ENCODE results near the gene ROBO3. TPM values are rescaled to one million over a fixed set of nuclear protein-coding genes. Genes with fewer than 3 reads are reported as not detected.

ROBO3 gene
- total RNA-seq, 4 donors from 2014 or later: 5.6 to 38.6 (median 17.0) TPM

DNA sequence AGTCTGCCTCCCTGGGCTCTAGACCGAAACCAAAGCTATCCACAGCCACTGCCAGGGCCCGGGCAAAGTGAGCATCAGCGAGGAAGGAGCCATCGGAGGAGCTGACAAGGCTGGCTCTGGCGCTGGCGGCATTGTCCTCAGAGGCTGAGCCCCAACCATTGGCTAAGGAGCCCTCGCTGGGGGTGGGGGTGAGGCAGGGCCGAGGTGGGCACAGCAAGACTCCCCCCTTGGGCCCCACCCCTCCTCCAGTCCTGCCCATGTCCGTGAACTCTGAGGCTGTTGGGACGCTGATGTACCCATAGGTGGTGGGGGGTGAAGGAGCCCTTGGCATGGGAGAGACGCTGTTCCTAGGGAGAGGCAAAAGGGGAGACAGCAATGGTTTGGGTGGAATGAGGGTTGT lies 21.2 kb downstream of the ROBO3 start:
- 85 to 88% methylated on average over 5 to 11 of the region's 11 CpGs for WGBS, 2 donors (ENCODE audit: low coverage in 1 of 2)
- in situ Hi-C loops (cut with MboI; ENCODE audit: low pct_ligation_motif_present in 1 of 4, low pct_unique_long_range_greater_than_20kb in 1 of 4, low sequenced_read_pairs in 3 of 4) (no loop called here), intact Hi-C loops (cut with DNase I; ENCODE audit: low total_unique reads) (no loop called here)
- Histone ChIP-seq H3K4me1 (peaks cover 0 to 11% (median 3%) of the 10 kb centered on the region in 4 donors), H3K36me3 (no peaks in the 10 kb centered on the region), H3K27me3 (peaks cover 8% of the 10 kb centered on the region), H3K4me3 (no peak overlapping the region), H3K9me3 (no peaks in the 10 kb centered on the region), H3K27ac (no peak overlapping the region)
- no peak for TF ChIP-seq POLR2AphosphoS5 (IDR thresholded peaks at IDR 0.05)
- TF ChIP-seq, protein P1, sequence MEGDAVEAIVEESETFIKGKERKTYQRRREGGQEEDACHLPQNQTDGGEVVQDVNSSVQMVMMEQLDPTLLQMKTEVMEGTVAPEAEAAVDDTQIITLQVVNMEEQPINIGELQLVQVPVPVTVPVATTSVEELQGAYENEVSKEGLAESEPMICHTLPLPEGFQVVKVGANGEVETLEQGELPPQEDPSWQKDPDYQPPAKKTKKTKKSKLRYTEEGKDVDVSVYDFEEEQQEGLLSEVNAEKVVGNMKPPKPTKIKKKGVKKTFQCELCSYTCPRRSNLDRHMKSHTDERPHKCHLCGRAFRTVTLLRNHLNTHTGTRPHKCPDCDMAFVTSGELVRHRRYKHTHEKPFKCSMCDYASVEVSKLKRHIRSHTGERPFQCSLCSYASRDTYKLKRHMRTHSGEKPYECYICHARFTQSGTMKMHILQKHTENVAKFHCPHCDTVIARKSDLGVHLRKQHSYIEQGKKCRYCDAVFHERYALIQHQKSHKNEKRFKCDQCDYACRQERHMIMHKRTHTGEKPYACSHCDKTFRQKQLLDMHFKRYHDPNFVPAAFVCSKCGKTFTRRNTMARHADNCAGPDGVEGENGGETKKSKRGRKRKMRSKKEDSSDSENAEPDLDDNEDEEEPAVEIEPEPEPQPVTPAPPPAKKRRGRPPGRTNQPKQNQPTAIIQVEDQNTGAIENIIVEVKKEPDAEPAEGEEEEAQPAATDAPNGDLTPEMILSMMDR (IDR thresholded peaks at IDR 0.05): no peak
- no peak for TF ChIP-seq POLR2A (IDR thresholded peaks at IDR 0.05)
- TF ChIP-seq EP300 (IDR thresholded peaks at IDR 0.05; ENCODE audit: low read depth): no peak
- no peak for DNase-seq

DNA sequence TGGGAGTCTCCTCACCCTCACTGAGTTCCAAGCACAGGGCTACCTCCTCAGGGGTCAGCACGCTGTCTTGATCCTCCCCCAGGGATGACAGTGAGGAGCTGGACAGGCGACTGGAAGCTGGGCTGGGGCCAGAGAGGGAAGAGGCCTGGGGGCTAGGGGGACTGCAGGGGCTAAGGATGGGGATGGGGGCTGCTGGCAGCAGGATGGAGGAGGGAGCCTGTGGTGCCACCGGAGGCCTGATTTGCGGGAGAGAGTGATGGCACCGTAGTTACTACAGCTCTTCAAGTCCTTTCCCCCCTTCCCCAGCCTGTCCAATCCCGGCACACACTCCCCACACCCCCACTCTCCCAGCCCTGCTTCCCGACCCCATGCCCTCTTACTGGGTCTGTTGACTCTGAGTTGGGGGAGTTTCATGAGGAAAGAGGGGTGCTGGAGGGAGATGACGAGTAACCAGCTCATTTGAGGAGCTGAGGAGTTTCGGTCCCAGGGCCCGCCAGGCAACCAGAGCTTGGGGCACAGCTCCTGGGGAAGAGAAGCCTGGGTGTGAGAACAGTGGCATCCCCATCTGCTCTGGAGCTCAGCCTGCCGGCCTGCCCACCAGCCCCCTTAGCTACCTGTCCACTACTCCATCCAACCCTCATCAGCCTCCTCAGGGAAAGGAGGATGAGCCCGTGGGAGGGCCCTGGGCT lies 21.9 kb downstream of the ROBO3 start:
- H3K27me3 ChIP-seq: peaks cover 8% of the 10 kb centered on the region
- DNase-seq: no peak
- WGBS, 2 donors (ENCODE audit: low coverage in 1 of 2): 76% methylated on average over 12 of the region's 12 CpGs; no CpG with 5 or more reads in 1 of the 2 donors
- in situ Hi-C loops (cut with MboI; ENCODE audit: low pct_ligation_motif_present in 1 of 4, low pct_unique_long_range_greater_than_20kb in 1 of 4, low sequenced_read_pairs in 3 of 4): no loop called here
- TF ChIP-seq POLR2A (IDR thresholded peaks at IDR 0.05): no peak
- no peak for TF ChIP-seq EP300 (IDR thresholded peaks at IDR 0.05; ENCODE audit: low read depth)
- no peak for TF ChIP-seq POLR2AphosphoS5 (IDR thresholded peaks at IDR 0.05)
- TF ChIP-seq, protein P1 (IDR thresholded peaks at IDR 0.05): no peak
- H3K9me3 ChIP-seq: no peaks in the 10 kb centered on the region
- H3K27ac ChIP-seq: no peak overlapping the region
- peaks cover 0 to 9% (median 3%) of the 10 kb centered on the region in 4 donors for H3K4me1 ChIP-seq
- intact Hi-C loops (cut with DNase I; ENCODE audit: low total_unique reads): no loop called here
- H3K4me3 ChIP-seq: no peak overlapping the region
- H3K36me3 ChIP-seq: no peaks in the 10 kb centered on the region

DNA sequence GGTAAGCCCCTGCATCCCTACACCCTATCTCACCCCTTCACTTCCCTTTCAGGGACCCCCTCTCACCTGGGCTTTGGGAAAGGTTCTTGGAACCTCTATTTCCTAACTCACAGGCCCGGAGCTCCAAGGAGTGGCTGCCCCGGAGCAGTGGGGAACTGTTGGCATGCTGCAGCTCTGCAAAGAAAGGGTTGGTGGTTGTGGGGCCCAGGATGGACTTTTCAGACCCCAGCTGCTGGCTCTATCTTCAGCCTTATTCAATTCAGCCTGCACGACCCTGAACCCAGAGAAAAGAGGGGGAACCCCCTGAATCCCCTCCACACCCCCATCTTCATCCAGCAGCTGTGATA lies 22.4 kb downstream of the ROBO3 start:
- intact Hi-C loops (cut with DNase I; ENCODE audit: low total_unique reads) (no loop called here), in situ Hi-C loops (cut with MboI; ENCODE audit: low pct_ligation_motif_present in 1 of 4, low pct_unique_long_range_greater_than_20kb in 1 of 4, low sequenced_read_pairs in 3 of 4) (no loop called here)
- no peak for DNase-seq
- Histone ChIP-seq H3K36me3 (no peaks in the 10 kb centered on the region), H3K9me3 (no peaks in the 10 kb centered on the region), H3K4me1 (peaks cover 0 to 4% (median 2%) of the 10 kb centered on the region in 4 donors), H3K27ac (no peak overlapping the region), H3K4me3 (no peak overlapping the region), H3K27me3 (peaks cover 8% of the 10 kb centered on the region)
- WGBS, 2 donors (ENCODE audit: low coverage in 1 of 2): 83% methylated on average over 3 of the region's 3 CpGs; no CpG with 5 or more reads in 1 of the 2 donors
- TF ChIP-seq, protein P1 (IDR thresholded peaks at IDR 0.05): no peak
- TF ChIP-seq EP300 (IDR thresholded peaks at IDR 0.05; ENCODE audit: low read depth) (no peak), POLR2AphosphoS5 (IDR thresholded peaks at IDR 0.05) (no peak)

DNA sequence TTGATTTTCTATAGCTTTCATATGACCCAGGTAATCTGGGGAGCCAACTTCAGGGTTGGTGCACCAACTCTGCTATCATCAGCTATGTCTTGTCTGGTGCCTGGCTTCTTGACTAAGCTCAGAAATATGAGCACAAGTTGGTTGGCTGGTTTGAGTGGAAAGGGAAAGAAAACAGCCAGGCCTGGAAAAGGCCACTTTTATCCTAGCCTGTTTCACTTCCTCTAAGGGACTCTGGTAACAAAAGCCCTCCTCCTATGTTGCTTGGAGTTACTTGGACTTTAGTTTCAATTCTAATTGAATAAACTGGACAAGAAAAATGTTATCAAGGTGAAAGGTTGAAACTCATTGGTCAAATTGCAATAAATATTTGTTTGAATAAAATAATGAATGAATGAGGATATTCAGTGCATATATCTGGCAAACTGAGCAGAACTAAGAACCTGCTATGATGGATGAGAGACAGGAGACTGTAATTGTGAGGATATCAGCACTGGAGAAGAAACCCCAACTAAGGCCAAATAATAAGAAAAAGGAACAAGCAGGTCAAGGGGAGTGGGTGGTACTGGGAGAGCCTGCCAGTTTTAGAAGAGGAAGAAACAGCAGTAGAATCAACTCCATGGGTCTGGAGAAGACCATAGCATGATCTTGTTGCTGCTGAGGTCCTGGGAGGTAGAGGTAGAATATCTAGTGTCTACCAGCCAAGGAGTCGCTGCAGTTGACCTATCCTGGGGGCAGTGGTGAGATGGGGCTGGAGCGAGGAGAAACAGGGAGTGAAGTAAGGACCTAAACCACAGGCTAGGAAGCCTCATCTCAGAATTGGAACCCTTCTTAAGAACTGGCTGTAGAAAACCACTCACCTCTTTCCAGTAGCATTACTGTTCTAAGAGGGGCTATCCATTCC lies 24.2 kb downstream of the ROBO3 start:
- Histone ChIP-seq H3K4me3 (no peak overlapping the region), H3K27me3 (peaks cover 8% of the 10 kb centered on the region), H3K36me3 (no peaks in the 10 kb centered on the region), H3K9me3 (no peaks in the 10 kb centered on the region), H3K4me1 (no peaks in the 10 kb centered on the region), H3K27ac (no peak overlapping the region)
- 80 to 100% methylated on average over 1 to 2 of the region's 2 CpGs for WGBS, 2 donors (ENCODE audit: low coverage in 1 of 2)
- in situ Hi-C loops (cut with MboI; ENCODE audit: low pct_ligation_motif_present in 1 of 4, low pct_unique_long_range_greater_than_20kb in 1 of 4, low sequenced_read_pairs in 3 of 4): no loop called here
- no peak for DNase-seq
- TF ChIP-seq EP300 (IDR thresholded peaks at IDR 0.05; ENCODE audit: low read depth) (no peak), POLR2A (IDR thresholded peaks at IDR 0.05) (no peak), POLR2AphosphoS5 (IDR thresholded peaks at IDR 0.05) (no peak)
- TF ChIP-seq, protein P1 (IDR thresholded peaks at IDR 0.05): no peak
- intact Hi-C loops (cut with DNase I; ENCODE audit: low total_unique reads): no loop called here

All from transverse colon (tissue), 4 donors.